8988T (cell line): ENCODE data around the gene NUTF2.
"Not testable (repeated sequence)": the region's sequence is repeated elsewhere in the genome, so short reads cannot be mapped to it uniquely, and the experiment has no call there.

Source experiments
- DNase-seq: peaks from one replicate; pipeline ENCODE4 v3.0.0; 2011

The NUTF2 gene

DNA sequence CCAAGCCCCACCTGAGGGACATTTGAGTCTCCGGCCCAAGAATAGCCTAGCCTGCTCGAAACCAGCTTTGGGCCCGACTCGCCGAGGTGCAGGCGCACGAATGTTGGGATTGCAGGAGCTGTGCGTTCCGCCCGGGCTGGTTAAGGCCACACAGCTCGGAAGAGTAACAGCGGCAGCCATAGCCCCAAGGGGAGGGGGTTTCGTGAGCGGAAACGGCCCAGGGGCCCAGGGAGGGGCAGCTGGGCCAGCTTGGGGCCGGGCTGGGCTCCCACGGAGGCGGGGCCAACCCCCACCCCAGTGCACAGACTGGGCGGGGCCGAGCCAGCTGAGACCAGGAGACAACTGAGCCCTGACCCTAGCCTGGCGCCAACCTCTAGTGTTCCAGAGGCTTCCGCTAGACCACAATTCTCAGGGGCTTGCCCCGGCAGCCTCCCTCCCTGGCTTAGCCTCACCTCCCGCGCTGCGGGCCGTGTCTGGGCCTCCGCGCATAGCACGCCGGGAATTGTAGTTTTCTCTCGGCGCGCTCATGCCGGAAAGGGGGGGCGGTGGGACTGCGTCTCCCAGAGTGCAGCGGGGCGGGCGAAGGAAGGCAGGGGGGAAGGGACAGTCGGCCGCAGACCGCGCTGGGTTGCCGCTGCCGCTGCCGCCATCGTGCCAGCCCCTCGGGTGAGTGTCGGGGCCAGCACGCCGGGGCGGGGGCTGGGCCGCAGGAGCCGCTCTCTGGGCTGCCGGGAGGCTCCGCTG lies at the start of gene NUTF2:
TSS of gene NUTF2 (plus strand) at position 614 of the 744 bp plus-strand sequence. CDS start 18,198 bp downstream, outside the sequence.
- DNase-seq, result peak; percentile 99

DNA sequence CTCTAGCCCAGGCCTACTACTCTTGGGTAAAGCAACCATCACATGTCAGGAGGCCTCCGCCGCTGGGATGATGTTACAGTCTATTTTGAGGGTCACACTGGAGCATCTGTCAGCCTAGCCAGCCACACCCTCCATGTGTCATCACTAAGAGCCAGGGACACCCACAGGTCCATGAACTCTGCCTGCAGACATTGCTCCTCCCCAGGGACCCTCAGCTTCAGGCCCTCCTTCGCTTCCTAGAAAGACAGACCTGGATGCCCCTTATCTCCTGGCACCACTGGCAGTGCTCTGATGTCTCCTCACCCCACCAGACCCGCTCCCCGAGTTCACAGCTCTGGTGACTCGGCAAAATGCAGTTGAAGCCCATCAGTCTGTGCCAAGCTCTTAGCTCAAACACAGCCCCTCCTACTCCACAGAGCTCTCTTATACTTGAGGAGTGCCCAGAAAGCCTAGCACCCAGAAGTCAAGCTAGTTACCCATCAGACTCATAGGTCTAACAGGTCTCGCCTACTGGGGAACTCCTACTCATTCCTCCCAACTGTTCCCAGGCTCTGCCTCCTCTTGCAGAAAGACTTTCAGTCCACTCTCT lies 46.3 kb upstream of the NUTF2 start:
- DNase-seq, result no peak

DNA sequence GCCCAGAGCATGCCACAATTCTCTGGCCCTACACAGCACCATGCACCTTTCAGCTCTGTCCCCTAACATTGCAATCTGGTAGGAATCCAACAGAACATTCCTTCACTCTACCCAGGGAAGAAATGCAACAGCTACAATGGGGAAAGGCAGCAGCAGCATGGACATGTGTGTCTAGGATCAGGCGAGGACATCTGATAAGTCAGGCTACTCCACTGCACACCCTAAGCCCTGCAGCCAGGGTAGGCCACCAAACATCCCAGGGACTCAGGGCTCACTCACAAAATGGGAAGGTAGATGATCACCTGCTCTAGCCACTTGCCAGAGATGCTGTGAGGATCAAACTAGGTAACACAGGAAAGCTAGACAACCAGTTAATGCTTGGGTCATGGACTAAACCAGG lies 45.5 kb upstream of the NUTF2 start:
- DNase-seq, result no peak

- no peak for DNase-seq
Observed at GRCh38 chr16:67801883-67802282, 44.9 kb upstream of the NUTF2 start.

- DNase-seq, result no peak
Observed at GRCh38 chr16:67803894-67804293, 42.8 kb upstream of the NUTF2 start.

- DNase-seq, result no peak
Observed at GRCh38 chr16:67804853-67805542, 41.7 kb upstream of the NUTF2 start.

GRCh38 chr16:67805718-67806427 lies 40.9 kb upstream of the NUTF2 start:
- DNase-seq, result no peak

- DNase-seq, result peak; percentile 94
Observed at GRCh38 chr16:67806428-67807147, 40.1 kb upstream of the NUTF2 start, which contains the start of the genes RANBP10 and TSNAXIP1. Gene RANBP10, minus strand, starts transcription at chr16:67806560. Its CDS starts 24 bp downstream, at chr16:67806536. Gene TSNAXIP1, plus strand, starts transcription at chr16:67806889. Its CDS starts 261 bp downstream, at chr16:67807150.

GRCh38 chr16:67807148-67807682 lies 39.5 kb upstream of the NUTF2 start:
- no peak for DNase-seq

- no peak for DNase-seq
Observed at GRCh38 chr16:67811899-67812298, 34.8 kb upstream of the NUTF2 start.

DNA sequence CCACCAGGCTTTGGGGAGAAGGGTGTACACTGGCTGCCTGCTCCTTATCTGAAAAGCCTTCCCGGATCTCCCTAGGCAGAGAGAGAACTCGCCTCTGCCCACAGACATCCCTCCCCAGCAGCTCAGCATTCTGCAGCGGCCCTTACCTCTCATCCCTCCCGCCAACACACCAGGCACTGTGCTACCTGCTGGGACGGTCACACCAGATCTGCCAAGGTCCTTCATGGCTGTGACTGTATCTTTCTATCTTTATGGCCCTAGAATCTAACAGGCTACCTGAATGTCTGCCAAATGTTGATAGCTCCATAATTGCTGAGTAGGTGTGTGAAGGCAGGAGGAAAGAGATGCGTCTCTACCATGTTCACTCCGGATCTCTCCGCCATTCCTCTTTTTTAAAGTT lies 32.2 kb upstream of the NUTF2 start:
- DNase-seq, result no peak

DNA sequence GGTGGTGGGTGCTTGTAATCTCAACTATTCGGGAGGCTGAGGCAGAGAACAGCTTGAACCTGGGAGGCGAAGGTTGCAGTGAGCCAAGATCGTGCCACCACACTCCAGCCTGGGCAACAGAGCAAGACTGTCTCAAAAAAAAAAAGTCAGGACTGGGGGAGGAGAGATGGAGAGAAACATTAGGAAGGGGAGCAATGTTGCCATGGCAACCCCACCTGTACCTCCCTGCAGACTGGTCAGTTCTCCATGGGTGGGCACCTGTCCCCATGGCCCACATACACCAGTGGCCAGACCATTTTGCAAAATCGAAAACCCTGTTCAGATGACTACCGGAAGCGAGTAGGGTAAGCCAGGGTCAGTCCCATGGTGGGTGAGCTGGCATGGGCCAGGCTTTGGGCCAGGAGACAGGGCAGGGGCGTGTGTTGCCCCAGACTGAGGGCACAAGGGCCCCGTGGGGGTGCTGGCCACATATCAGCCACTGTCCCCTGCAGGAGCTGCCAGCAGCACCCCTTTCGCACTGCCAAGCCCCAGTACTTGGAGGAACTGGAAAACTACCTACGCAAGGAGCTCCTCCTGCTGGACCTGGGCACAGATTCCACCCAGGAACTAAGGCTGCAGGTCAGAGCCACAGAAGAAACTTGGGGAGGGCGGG lies 26.0 kb upstream of the NUTF2 start:
- no peak for DNase-seq

GRCh38 chr16:67822511-67822910 lies 24.2 kb upstream of the NUTF2 start:
- DNase-seq, result no peak

GRCh38 chr16:67825119-67825518 lies 21.6 kb upstream of the NUTF2 start:
- no peak for DNase-seq

DNA sequence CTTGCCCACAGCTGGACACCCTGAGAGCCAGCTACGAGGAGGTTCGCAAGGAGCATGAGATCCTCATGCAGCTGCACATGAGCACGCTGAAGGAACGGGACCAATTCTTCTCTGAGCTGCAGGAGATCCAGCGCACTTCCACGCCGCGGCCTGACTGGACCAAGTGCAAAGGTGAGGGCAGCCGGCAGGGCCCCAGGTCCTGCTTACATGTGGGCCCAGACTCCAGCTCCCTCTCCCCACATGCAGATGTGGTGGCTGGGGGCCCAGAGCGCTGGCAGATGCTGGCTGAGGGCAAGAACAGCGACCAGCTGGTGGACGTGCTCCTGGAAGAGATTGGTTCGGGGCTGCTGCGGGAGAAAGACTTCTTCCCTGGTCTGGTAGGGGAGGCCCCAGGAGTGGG lies 20.8 kb upstream of the NUTF2 start:
- no peak for DNase-seq

GRCh38 chr16:67828651-67829050 lies 18.1 kb upstream of the NUTF2 start:
- peak; percentile 5 for DNase-seq

- DNase-seq, result peak; percentile 64
Observed at GRCh38 chr16:67833030-67833414, 13.7 kb upstream of the NUTF2 start.

DNA sequence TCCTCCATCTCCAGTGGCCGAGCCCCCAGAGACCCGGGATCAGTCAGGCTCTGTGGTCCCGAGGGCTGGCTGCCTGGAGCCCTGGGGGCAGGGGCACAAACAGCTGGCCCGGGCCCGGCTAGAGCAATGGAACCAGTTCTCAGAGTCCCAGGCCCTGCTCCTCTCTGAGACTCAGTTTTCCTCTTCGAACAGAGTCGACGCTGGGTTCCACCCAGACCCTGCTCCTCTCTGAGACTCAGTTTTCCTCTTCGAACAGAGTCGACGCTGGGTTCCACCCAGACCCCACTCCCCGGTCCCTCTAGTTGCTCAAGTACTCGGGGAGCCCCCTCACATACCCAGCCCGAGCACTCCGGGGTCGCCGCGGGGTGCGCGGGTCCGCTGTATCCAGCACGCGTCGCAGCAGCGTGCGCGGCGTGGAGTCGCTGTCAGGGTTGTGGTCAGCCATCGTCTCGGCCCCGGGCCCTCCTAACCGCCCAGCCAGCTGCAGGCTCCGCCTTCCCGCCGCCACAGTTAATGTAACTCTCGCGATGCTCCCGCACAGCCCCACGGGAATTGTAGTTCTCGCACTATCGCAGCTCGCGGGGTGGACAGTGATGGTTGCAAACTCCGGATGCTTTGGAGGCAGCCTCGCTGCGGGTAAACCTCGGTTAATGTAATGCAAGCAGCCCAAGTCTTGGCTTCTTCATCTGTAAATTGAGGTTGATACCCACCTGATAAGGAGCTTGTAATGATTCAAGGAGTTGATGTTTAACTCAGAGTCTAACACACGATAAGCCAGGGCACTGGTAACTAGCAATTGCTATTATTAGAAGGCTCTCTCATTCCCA lies 13.1 kb upstream of the NUTF2 start:
- DNase-seq, result peak; percentile 99

GRCh38 chr16:67834242-67834614 lies 12.5 kb upstream of the NUTF2 start:
- DNase-seq, result no peak

- DNase-seq, result not testable (repeated sequence)
Observed at GRCh38 chr16:67837190-67837589, 9.5 kb upstream of the NUTF2 start.

- DNase-seq, result no peak
Observed at GRCh38 chr16:67837811-67838210, 8.9 kb upstream of the NUTF2 start.
